GOT3 (cell line): ENCODE data around the gene SMYD2.

Experiments used
- DNase-seq: peaks from one replicate; lab custom pipeline; 2025; ENCODE audit warnings: mixed read lengths; lab: John Stamatoyannopoulos, UW

Gene SMYD2

DNA sequence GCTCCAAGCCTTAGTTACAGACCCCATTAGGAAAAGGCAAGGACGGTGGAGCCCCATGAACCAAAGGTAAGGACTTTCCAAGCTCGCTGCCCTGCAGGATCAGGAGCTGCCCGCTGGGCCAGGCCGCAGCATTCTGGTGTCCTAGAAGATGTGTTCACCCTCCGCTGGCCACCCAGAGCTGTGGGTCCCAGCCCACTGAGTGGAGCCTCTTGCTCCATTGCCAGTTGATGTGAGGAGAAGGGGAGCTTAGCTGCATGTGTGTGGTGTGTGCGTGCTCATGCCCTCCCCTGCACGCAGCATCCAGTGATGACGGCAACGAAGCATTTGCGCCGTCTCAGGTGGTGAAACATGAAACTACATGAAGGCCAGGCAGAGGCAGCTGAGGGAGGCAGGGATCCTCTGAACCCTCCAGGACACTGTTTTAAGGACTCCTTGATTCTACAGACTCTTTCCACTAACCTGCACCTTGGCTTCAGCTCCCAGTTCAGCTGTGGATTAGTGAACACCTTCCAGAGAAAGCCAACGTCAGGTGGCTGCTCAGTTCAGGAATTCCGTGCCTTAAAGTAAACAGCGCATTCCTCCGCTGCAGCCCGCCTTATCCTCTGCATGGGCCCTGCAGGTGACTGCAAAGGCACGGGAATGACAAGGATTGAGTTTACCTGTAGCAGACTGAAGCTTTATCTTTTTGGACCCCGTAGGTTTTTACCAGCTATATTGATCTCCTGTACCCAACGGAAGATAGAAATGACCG lies 48.7 kb downstream of the SMYD2 start:
- no peak for DNase-seq

DNA sequence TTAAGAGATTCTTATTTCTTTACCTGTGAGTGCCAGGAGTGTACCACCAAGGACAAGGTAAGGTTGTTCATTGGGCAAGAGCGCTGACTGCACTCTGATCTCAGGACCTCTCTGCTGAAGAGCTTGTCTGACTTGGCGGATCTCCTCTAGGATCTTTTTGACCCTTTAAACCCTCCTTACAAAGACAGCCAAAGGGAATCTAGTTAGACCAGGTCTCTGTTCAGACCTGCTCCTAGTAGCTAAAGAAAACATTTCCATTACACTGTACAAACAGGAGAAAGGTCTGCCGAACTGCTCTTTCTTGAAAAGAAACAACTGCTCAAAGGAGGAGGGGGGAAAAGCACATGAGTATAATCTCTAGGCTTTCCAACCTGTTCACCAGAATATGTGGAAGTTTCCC lies 49.3 kb downstream of the SMYD2 start:
- no peak for DNase-seq

DNA sequence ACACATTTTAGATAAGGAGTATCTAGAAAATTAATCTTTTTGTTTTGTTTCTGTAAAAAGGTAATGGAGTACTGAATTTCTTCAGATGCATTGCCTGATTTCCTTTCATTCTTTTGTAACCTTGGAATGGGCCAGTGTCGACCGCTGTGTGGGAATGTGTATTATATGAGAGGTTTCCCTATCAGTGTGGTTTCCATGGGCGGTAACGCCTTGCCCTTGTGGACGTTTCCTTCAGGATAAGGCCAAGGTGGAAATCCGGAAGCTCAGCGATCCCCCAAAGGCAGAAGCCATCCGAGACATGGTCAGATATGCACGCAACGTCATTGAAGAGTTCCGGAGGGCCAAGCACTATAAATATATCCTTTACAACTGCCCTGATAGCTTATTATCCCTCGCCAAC lies 49.8 kb downstream of the SMYD2 start:
- no peak for DNase-seq

DNA sequence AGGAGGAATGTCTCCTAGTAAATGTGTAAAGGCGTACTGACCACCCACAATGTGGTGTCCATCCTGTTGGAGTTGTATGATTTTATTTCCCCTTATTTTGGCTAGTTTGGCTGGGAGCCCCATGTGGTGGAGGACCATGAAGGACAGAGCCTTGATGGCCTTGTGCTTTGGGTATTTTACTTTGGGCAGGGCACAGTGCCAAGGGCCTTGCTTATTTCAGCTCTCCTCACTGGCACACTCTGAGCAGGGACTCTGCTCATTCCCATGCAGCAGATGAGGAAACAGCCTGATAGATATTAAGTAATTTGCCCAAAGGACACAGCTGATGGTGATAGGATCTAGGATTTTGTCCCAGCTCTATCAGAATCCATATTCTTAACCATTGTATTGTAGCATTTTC lies 50.2 kb downstream of the SMYD2 start:
- DNase-seq = no peak

DNA sequence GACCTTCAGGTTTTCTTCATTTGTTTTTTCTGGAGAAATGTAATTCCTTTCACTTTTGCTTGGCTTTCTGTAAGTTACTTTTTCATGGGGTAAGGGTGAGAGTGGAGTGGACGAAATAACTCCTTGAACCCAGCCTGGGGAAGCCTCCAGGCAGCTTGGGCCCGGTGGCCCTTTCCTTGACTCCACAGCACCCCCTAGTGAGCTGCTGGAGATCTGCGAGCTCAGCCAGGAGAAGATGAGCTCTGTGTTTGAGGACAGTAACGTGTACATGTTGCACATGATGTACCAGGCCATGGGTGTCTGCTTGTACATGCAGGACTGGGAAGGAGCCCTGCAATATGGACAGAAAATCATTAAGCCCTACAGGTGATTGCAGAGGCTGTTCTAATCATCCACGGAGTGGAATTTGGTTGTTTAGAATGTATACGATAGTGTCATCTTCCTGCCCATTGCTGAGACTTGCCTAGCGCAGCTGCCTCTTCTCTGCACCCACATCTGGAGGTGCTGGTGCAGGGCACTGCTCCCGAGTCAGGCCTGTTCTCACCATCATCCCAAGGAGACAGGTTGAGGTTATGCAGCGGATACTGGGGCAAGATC lies 51.0 kb downstream of the SMYD2 start:
- DNase-seq = no peak

DNA sequence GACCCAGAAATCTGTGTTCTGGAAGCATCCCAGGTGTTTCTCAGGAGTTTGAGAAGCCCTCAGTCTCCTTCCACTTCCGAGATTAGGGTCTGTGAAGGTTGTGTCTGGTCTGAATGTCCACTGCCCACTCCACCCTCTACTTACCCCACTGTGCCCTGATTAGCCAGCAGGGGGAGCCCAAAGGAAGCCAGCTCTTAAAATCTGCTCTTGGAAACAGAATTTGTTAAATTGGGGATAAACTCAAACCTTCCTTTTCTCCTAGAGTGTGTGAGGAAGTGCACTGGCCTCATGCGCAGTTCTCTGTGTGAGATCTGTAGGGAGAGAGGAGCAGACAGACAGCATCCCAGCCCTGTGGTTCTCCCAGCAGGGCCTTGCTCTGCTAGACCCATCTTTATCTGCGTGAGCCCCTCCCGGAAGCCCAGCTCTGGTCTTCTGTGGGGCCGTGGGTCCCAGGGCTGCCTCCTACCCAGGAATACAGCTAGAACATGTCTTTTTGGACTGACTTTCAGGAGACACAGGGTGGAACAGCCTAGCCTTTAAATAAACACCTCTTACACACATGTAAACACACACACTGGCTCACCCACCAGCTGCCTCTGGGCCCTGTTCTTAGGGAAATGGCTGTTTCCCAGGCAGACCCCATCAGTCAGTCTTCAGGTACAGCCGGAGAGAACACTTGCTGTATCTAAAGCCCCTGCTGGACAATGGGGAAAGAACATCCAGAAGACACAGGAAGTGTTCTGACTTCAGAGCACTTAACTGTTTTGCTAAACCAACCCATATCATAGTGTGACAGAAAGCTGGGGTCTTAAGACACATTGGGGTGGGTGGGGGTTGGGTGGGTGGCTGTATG lies 52.2 kb downstream of the SMYD2 start:
- no peak for DNase-seq

DNA sequence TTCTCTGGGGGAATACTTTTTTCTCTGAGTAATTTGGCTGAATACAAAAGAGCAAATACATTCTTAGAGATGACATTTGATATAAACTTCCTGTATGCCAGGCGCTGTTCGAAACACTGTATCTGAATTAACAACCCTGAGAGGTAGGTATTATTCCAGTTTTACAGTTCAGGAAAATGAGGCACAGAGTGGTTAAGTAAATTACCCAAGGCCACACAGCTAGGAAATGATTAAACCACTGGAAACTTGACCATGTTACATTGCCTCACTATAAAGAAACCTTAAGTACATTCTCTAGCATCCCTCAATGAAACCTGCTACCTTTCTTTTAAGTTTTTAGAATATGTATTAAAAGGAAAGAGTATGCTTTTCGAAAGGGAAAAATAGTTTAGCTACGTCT lies 54.6 kb downstream of the SMYD2 start:
- DNase-seq = no peak

DNA sequence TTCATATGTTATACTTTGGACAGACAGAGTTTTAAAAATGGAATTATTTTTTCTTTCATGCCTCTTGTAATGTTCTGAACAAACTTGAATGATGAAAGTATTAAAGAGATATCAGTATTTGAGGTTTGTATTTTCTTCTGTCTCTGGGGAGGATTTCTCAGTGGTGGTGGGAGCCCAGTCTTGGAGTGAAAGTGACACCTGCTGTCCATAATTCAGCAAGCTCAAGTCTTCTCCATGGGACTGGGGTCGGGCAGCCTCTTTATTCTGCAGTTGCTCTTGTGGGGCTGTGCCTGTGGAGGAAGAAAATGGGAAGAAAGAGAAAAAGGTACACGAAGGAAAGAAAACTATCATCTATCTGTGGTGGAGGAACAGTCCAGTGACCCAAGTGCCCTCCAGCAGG lies 56.1 kb downstream of the SMYD2 start:
- DNase-seq = no peak

DNA sequence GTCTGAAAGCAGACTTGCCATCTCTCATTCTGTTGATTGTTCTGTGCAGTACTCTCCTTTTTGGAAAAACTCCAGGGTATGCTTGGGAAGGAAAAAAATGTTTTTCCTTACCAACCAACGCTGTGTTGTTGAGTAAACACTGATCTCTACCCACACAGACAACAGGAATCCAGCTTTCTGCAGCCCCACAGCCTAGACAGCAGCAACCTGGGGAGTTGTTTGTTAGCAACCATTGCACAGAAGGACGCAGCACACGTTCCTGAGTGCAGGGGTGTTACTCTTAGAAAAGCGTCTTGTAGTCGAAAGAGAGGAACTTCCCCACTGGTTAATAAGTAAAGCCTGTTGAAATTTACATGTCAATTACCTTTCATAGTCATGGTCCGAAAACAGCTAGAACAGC lies 56.6 kb downstream of the SMYD2 start:
- no peak for DNase-seq

DNA sequence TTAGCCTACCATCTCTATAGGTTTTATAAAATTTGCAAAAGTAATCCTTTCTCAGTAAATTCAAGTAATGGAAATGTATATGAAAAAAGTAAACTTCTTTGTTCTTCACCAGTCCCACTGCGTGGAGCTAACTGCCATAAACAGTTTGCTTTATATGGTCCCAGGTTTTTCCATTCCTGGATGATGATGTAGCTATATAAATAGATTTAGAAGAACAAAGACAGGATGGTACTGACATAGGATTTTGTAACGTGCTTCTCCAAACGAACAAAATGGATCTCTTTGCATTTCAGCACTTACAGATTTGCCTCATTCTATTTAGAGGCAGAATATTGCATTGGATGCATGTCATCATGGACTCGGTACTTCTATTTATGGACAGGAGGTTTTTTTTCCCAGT lies 57.3 kb downstream of the SMYD2 start:
- DNase-seq = no peak

DNA sequence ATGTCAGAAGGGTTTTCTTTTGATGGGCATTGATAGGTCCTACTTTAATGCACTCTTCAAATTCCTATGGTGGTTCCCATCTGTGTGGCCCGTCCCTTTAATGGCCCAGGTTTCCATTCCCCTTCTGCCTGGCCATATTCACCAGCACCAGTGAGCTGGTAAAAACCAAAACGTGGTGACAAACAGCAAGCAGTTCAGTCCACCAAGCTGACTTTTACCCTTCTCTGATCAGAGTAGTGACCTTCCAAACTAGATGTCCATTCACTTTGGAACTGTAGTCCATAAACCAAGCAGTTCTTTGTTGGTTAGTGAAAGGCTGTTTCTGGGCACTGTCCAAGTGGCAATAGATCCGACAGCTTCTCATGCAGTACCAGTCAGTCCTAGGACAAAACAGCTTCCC lies 60.5 kb downstream of the SMYD2 start:
- DNase-seq = no peak

DNA sequence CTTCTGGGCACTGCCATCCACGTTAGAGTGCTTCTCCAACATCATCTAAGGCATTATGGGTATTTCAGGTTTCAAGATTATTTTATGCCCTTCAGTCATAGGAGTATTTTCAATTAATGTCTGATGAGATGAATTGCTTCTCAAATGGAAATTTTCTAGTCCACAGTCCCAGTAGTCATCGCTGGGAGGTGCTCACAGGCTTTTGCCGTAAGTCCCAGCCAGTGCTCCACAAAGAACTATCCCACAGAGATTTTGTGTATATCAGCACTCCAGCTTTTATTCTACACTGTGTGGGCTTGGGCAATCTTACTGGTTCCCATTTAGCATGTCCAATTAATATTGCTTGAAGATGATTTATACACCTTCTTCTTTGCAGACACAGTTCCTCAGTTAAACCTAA lies 61.0 kb downstream of the SMYD2 start:
- DNase-seq = no peak

DNA sequence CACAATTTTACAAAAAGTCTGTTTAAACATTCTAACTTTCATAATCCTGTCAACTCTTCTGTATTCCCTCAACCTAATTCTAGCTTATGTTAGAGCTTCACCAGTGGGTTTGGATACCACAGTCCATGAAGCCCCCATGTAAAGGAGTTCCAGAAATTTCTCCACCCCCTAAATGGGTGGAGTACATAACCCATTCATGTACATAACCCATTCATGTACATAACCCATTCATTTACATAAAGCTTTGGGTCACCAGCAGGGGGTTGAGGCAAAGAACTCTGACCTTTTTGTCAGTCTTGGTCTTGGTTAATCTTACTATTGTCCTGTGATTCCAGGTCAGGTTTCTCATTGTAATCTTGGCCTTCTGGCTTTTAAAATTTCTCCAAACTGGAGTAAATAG lies 61.6 kb downstream of the SMYD2 start:
- DNase-seq = no peak

DNA sequence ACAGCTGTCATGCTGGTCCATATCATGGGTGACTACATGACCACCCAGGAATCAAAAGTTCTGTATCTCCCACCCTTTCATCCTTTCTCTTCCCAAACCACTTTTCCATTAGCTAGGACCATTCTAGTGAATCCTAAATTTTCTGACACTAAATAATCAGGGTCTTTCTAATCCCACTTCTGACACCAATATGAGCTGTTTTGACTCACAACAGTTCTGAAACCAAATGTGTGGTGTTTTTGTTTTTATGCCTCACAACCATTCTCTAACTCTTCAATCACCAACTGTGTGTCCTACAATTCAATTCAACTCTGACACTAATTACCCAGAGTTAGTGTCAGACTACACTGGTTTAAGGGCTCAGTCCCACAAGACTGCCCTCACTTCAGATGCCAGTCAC lies 63.9 kb downstream of the SMYD2 start:
- no peak for DNase-seq

DNA sequence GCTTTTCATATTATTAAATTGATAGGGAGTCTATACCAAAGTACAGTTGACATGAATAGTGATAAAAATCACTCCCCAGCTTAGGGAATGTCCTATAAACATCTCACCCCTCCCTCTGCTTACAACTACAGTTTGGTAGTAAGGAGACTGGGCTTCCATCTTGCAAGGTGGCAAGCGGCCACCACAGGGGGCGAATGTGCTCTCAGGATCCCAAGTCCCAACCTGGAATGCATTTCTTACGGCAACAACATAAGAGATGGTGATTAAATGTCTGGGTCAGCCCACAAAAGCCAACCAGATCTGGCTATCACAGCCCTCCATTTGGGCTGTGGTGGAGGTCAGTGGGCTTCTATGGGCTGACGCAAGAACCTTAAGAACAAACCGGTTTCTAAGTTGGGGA lies 68.0 kb downstream of the SMYD2 start:
- DNase-seq = no peak

DNA sequence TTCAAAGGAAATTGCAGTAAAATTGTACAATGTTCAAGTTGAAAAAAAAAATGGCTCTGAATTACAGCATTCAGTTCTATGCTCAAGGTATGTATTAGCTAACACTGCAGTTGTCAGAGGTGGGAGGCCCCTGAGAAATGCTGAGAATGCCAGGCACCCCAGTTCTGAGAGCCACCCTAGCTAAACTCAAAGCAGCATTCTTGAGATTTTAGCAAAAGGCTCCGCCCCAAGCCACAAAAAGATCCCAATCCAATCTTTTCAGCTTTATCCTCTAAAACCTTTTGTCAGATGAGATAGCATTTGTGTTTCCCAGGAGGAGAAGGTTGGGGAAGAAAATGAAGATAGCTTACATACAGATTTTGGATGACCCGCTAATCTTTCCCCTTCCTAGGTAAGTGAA lies 68.8 kb downstream of the SMYD2 start:
- DNase-seq = no peak

DNA sequence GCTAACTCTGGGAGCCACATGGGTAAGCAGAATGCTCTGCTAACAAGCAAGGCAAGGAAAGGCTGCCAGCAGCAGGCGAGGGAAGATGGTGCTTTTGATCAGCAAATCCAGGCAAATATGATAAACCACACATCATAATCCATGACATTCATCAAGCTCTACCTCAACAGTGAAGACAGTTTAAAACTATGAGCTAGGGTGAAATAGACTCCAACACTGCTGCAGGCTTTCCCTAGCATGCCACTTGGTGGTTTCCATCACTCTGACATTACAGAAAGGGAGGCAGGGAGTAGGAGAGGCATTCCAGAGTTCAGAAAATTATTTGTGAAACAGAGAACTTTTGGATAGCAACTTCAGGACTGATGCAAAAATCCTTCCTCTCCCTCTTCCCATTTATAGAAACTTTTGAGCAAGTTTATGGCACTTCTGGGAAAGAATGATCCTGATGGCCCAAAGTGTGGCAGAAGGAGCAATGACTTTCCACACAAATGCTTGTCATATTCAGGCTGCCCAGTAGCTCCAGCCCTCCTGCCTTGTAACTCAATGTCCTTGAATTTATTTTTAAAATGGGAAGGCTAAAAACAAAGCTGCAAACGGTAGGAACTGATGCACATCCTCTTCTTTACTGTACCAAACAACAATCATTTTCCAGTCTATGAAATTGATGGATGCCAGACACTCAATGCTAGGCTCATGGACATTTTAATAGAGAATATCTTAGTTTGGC lies 70.8 kb downstream of the SMYD2 start:
- DNase-seq = no peak

DNA sequence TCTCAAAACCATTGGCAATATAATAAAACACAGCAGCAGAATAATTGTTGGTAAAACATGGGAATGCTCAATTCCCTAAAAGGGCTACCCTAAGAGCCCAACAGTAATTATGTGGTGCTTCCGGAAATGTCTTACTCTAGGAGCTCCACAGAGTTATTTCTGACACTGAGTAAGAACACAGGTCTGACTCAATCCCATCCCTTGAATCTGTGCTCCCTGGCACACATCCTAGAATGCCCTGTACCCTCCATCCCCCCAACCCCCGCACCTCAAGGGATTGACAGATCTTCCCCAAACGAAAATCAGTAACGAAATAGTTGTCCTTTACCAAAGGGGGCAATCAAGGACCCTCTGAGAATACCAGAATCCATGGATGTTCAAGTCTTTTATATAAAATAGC lies 71.9 kb downstream of the SMYD2 start:
- no peak for DNase-seq

DNA sequence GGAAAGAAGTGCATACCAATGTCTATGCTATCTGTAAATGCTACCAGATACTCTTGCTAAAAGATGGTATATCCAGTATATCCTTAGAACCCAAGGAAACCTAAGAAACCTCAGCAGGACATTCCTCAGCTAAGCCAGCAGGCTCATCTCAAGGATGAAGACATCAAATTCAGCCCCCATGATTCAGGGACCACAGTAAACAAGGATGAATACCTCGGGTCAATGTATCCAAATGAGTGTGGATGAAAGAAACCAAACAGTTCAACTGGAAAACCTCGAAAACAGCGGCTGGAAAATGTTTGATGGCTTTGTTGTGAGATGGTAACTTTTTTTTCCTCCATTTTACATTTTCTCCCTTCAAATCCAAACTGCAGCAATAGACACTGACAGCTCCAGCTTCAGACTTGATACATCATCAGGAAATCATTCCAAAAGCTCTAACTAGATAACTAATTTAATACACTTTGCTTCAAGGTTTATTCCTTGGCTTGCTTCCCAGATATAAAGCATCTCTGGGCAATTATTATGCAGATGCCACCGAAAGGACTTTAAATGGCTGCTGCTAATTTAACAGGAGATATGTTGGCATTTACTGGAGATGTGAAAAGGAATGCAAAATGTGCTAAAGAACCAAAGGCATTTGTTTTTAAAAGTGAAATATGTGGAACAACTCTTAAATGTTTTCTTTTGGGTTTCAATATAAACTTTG lies 73.6 kb downstream of the SMYD2 start:
- no peak for DNase-seq

DNA sequence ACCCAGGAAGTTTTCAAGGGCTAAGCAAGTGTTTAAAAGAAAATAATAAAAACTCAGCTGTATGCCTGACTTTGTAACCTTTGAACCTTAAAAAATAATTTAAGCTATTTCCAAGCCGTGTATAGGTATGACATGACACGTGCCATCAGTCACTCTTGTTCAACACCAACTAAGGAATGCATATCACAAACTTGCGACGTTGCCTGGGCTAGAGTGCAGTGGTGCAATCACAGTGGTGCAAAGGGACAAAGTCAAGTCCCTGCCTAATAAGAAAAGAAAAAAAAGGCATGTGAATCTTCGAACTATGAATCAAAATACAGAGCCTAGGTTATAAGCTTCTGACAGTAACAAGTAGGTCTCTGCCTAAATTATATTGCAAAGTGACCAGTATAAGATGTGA lies 79.2 kb downstream of the SMYD2 start:
- DNase-seq = no peak

DNA sequence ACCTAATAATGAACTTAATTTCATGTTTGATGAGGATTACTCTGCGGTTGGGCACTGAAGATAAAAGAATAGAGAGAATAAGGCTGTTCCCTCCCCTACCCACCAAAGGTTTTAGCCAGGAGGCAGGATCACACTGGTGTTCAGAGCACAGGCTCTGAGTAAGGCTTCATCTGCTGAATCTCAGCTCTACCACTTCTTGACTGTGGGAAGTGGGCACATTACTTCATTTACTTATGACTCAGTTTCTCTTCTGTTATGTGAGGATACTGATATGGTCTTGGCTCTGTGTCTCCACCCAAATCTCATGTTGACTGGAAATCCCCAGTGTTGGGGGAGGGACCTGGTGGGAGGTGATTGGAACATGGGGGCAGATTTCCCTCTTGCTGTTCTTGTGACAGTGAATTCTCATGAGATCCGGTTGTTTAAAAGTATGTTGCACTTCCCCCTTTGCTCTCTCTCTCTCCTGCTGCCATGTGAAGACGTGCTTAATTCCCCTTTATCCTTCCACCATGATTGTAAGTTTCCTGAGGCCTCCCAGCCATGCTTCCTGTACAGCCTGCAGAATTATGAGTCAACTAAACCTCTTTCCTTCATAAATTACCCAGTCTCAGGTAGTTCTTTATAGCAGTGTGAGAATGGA lies 79.7 kb downstream of the SMYD2 start:
- DNase-seq = no peak
